Hematopoietic multipotent progenitor cell (in vitro differentiated cells): ENCODE measurements around the gene CT47C1. TPM values are rescaled to one million over a fixed set of nuclear protein-coding genes. Genes with fewer than 3 reads are reported as not detected.

ENCODE experiments used
- DNase-seq, 3 donors: peaks; one replicate each; pipeline ENCODE4 v3.0.0-alpha.2; 2011 to 2015; ENCODE audit warnings: low read depth in 2 of 3, low spot score in 2 of 3
- total RNA-seq: library from RNA; depleted of rRNA; stranded (reverse); fragments of >200 nt; gene quantifications from one replicate; pipeline ENCODE4 v1.2.3, GENCODE V29; 2012

Gene CT47C1
- total RNA-seq, 1 donor, result not detected

DNA sequence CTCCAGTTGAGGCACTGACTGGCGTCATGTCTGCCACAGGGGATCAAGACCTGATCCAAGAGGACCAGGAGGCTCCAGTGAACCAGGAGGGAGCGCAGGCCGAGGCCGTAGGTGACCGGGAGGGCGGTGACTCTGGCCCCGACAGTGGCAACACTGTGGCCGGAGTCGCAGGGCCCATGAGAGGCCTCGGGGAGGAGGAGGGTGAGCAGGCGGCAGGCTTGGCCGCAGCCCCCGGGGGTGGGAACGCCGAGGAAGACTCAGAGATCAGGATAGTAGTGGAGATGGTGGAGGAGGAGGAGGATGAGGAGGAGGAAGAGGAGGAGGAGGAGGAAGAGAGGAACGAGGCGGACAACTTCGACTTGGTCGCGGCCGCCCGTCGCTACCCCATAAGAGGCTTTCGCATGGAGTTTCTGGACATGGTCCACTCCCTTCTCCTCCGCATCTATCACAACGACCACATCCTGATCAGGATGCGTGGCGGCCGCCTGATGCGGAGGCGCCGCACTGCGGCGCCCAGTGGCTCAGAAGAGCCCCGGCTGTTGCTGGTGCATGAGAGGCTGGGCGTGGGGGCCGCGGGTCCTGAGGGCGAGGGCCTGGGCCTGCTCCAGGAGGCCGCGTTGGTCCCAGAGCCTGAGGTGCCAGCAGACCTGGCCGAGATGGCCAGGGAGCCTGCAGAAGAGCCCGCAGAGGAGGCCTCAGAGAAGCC, 560 bp downstream of the CT47C1 start:
- no peak for DNase-seq

DNA sequence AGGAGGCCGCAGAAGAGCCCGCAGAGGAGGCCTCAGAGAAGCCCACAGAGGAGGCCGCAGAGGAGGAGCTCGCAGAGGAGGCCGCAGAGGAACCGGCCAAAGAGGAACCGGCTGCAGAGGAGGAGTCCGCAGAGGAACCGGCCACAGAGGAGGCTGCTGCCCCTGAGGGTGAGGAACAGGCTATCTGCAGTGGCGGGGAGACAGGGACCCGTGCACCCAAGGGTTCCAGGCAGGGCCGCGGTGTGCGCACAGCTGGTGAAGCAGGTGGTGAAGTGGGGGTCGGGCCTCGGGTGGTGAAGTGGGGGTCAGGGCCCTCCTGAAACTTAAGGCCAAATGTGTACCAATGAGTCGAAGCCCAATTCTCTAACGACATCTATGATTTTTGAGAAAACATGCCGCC, 1.1 kb downstream of the CT47C1 start:
- no peak for DNase-seq

DNA sequence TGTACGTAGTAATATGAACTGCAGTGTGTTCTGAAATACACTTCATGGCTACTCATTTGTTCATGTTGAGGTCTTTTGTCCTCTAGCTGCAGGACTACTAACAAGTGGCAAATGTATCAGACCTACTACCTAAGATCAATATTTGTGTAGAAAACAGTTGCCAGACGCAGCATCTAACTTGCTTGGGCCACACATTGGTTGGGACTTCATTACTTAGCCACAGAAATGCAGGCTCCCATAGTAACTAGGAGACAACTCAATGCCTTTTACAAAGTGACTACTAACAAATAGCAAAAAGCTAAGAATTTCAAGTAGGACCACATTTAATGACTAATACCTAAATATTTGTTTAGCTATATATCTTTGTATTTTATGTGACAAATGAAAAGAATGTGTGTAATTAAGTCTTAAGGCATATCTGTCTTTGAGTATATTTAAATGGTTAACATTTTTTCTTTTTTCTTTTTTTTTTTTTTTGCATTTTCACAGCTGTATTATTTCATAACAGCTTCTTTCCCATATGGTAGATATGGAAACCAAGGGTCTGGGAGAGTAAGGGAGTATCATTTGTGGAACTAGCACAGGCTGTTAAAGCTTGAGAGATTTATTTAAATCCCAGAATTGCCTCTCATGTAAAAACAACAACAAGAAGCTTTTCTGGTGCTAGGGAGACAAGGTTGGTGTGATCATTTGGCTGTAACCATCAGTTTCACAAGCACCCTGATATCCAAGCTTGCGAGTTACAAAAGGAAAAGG, 2.7 kb downstream of the CT47C1 start:
- no peak for DNase-seq

DNA sequence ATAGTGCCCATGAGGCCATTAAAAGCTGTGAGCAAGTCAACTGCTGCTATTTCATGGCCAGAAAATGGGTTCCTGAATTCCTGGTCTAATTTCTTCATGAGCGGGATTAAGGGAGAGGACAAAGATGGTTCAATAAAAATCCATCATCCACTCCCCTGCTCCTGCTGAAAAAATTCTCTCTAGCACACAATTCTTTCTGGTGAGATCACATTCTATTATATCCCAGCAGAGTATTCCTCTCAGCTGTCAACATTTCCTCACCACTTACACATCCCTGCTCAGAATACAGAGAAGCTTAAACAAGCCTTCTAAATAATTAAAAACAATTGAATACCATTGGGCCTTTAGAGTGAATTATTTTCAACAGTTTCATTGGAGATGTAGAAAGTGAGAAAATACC, 9.5 kb downstream of the CT47C1 start:
- no peak for DNase-seq

DNA sequence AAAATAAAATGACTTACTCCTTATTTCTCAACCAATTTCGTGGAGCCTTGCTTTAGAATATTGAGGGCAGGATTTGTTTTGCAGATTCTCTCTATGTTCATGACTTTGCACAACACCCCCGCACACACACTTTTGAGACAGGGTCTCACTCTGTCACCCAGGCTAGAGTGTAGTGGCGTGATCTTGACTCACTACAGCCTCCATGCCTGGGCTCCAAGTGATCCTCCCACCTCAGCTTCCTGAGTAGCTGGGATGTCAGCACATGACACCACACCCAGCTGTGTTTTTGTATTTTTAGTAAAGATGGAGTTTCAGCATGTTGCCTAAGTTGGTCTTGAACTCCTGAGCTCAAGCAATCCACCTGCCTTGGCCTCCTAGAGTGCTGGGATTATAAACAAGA, 12.0 kb downstream of the CT47C1 start:
- no peak for DNase-seq

DNA sequence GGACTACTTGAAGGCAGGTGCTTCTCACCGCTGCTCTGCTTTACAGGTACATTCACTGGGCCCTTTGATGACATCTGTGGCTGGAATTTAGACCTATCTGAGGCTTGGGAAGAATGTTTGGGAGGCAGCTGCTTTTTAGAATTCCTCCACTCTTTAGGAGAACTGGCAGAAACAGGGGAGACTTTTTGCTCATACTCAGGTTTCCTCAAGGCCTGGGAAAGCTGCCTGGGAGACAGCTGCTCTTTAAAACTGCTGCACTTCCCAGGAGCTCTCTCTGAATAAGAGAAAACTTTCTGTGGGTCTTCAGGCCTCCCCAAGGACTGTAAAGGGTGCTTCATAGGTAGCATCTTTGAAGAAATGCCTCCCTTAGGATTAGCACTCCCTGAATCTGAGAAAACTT, 14.3 kb downstream of the CT47C1 start:
- DNase-seq, result no peak

DNA sequence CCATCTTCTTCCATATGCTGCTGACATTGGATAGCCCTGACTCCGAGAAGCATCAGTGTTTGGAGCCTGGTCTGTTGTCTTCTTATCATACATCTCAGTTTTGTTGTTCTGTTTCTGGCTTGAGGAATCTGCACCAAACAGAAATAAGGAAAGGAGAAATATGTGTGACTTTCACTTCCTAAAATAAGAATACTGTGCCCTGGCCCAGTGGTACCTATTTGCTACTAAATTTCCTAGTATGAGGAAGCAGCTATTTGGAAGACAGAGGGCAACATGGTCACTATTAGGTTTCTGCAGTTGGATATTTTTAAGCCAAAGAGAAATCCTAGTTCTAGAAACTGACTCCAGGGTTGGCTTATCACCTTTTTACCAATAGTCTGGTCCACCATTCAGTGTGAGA, 16.8 kb downstream of the CT47C1 start:
- no peak for DNase-seq

DNA sequence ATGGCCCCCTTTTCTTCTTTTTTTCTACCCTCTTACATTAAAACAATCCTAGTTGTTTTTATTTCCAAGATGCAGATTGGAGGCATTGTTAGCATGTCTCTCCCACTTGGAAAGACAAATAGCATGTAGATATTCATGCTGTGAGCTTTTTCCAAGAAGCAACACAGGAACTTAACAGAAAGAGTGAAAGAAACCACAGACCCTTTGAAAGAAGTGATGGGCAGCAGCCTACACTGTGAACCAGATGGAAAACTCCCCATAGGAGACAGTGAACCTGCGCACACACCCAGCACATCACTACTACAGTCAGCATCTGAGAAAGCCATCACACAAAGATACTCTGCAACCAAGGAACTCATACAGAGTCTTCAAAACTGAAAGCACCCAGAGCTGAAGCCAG, 17.8 kb downstream of the CT47C1 start:
- no peak for DNase-seq

DNA sequence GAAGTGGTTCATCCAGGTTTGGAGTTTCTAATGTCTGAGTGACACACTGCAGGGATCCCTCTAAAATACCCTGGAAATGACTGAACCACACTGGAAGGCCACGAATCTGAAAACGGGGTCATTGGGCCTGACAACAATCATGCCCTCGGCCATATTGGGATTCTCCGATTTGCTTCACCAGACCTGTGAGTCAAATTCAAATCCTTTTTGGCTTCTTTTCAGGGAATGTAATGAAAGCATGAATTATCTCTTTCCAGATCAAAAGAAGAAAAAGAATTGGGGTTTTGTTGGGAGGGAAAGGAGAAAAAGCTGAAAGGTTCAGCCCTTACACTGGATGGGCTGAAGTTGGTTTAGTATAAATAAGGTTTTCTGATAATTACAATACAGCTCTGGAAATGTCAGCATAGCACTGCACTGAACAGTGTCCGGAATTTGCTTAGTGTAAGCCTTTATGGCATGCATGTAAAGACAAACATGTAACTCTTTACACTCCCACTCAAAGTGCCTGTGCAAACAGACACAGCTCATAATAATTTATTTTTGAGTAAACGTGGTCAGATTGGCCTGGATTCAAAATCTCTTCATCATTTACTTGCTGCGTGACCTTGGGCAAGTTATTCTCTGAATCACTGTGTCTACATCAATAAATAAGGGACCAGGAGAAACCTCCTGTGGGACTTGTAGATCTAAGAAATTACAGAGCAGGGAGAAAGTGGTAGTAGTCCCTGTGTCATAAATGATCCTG, 21.4 kb downstream of the CT47C1 start:
- no peak for DNase-seq

DNA sequence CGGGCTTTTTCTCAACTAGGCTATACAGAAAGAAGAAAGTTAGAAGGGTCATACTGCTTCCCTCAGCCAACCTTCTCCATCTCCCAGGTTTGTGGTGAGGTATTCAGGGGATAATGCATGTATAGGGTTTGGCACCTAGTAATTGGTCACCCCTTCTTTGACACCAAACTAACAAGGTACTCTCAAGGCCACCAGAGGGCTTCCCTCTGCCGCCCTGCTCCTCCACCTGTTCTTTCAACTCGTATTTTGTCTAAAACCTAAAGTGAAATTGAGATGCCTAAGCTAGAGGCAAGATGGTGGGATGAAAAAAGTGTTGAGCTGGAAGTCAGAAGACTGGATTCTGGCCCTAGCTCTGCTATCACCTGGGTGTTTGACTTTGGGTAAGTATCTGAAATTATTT, 22.0 kb downstream of the CT47C1 start:
- DNase-seq, result no peak

DNA sequence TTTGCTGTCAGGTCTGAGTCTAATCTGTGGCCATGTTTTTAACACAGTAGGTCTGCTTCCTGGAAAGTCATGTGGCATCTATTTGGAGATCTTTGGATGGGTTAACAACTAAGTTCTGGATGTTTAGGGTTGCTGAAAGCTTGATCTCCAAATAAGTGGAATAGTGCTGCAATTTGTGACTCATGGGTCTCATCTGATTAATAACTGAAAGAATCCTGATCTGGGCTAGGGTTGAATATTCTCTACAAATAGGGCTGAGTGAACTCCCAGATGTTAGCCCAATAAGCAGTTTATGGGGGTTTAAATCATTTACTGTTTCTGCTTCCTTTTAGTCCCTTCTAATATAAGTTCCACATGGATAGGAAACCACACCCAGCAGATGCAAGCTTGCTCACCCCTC, 23.1 kb downstream of the CT47C1 start:
- no peak for DNase-seq

DNA sequence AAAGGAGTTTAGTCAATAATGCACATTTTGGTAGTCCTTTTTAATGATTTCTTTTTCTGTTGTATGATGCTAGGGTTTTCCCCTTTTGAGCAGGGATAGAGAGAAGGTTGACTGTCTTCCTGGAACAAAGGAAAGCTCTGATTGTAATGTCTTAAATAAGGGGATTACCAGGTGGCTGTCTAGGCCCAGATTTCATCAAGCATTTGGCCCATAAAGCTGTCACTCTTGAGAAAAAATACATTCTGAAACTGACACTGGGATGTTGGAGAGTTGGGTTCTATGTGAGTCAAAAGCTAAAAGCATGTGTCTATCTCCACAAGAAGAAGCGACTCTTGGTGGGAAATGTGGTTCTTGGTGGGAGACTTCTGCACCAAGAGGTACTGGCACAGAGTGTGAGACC, 28.4 kb downstream of the CT47C1 start:
- DNase-seq, result no peak

DNA sequence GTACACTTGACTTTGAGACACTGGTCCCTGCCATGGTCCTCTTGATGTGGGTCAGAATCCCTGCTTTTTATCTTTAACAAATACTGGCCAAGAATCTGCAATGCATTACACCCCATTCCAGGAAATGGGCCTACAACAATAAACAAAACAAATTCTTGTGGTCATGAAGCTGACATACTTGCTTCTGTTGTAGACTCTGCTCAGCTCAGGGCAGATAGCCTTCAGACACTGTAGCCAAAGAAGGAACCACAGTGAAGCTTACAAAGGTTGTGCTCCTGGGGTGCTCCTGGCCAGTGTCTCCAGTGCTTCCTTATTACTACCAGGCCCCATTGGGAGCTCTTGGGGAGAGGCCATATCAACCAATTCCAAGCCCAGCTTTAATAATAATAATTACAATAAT, 33.0 kb downstream of the CT47C1 start:
- DNase-seq, result no peak

DNA sequence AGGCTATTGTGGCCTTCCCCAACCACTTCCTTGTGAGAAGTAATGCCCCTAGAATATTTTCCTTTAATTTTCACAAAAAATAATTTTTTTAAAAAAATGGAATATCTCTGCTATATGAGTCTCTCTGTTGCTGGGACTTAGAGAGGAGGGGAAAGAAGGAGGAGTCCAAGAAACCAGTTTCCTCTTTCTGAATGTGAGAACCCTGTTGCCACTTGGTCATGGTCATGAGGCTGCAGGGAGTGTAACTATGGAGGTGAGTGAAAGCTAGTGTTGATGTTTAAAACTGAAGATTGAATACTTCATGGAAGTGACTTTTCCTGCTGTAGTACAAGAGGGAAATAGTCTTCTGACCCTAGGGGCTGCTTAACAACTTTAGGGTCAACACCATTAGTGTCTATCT, 34.4 kb downstream of the CT47C1 start:
- no peak for DNase-seq

DNA sequence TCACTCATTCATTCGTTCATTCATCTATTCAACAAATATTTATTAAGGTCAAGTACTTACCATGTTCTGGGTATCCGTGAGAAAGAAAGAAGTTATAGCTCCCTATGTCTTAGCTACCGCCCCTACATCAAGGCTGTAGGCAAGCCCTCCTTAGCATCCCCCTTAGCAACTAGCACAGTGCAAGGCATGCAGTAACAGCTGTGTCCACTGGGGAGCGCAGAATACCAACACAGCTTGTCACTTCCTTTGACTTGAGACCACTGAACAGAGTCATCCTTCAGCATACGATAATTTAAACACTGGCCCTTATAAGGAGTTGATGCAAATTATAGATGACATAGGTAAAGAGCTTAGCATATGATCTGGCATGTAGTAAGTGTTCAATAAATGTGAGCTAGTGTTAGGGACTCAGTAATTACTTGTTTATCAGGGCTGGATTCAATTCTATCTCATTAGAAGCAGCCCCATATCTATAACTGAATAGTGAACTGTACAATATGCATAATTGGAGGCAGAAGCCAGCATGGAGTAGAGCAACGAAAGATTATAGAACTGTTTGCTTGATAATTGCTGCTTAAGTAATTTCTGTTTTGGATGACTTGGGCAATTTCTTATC, 46.1 kb downstream of the CT47C1 start:
- peak in 2 of 3 donors; percentile 42 to 74 for DNase-seq

DNA sequence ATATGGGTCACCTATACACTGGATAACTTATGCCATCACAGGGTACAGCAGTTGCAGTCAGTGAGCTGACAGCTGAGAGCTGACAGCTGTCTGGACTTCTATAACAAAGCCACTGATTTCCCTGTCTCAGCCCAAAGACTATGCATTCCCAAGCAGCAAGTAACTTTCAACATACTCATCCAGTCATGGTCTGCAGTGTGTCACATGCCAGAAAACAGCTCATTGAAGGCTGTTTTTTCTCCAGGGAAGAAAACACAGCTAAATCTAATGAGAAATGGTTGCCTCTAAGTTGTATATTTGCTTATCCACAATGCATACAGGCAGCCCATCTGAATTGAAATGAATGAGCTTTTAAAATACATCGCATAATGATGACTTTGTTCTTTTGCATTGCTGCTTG, 48.5 kb downstream of the CT47C1 start:
- no peak for DNase-seq

Other genes starting within 250 kb of the CT47C1 start
- gene ZCCHC12, start 249.2 kb upstream of the CT47C1 start, total RNA-seq, result under 0.01 TPM
- 1.3 TPM for gene LONRF3, start 98.4 kb upstream of the CT47C1 start, total RNA-seq
- not detected for gene KIAA1210, start 54.8 kb downstream of the CT47C1 start, total RNA-seq
- gene PGRMC1, start 163.3 kb downstream of the CT47C1 start, total RNA-seq, result 60.3 TPM